ENCODE measurements around the gene INSR. TPM values are rescaled to one million over a fixed set of nuclear protein-coding genes. Genes with fewer than 3 reads are reported as not detected.

Gene INSR
- total RNA-seq, 1 donor from 2014 or later: 38.6 TPM

- Histone ChIP-seq H3K9ac (ENCODE audit: low read depth in 1 of 3, low read length in 3 of 3) (peak overlapping the region in 1 of 3 donors; percentile 16), H3K4me3 (ENCODE audit: low read length in 3 of 3) (no peak overlapping the region), H3K27me3 (ENCODE audit: control insufficient read depth in 3 of 3, insufficient read depth in 3 of 3, low read length in 3 of 3) (no peaks in the 10 kb centered on the region), H3K27ac (ENCODE audit: low read depth, low read length) (no peak overlapping the region), H3K36me3 (ENCODE audit: control insufficient read depth in 3 of 3, insufficient read depth in 3 of 3, low read length in 3 of 3) (no peaks in the 10 kb centered on the region), H3K9me3 (ENCODE audit: control insufficient read depth in 3 of 3, low read length in 3 of 3) (no peaks in the 10 kb centered on the region), H3K4me1 (ENCODE audit: control insufficient read depth in 3 of 3, insufficient read depth in 3 of 3, low read length in 3 of 3) (peaks cover 14 to 39% (median 28%) of the 10 kb centered on the region in 3 donors)
These were observed 34.1 kb downstream of the INSR start for GRCh38 chr19:7260161-7260560.

- no peak overlapping the region for H3K9ac ChIP-seq (ENCODE audit: low read depth in 1 of 3, low read length in 3 of 3)
- H3K27me3 ChIP-seq (ENCODE audit: control insufficient read depth in 3 of 3, insufficient read depth in 3 of 3, low read length in 3 of 3): no peaks in the 10 kb centered on the region
- H3K4me1 ChIP-seq (ENCODE audit: control insufficient read depth in 3 of 3, insufficient read depth in 3 of 3, low read length in 3 of 3): peaks cover 14 to 36% (median 28%) of the 10 kb centered on the region in 3 donors
- H3K36me3 ChIP-seq (ENCODE audit: control insufficient read depth in 3 of 3, insufficient read depth in 3 of 3, low read length in 3 of 3): no peaks in the 10 kb centered on the region
- no peak overlapping the region for H3K27ac ChIP-seq (ENCODE audit: low read depth, low read length)
- H3K9me3 ChIP-seq (ENCODE audit: control insufficient read depth in 3 of 3, low read length in 3 of 3): no peaks in the 10 kb centered on the region
- H3K4me3 ChIP-seq (ENCODE audit: low read length in 3 of 3): no peak overlapping the region
These were observed 35.3 kb downstream of the INSR start for GRCh38 chr19:7258840-7259395.

GRCh38 chr19:7258041-7258839, 36.0 kb downstream of the INSR start:
- Histone ChIP-seq H3K9ac (ENCODE audit: low read depth in 1 of 3, low read length in 3 of 3) (no peak overlapping the region), H3K4me3 (ENCODE audit: low read length in 3 of 3) (no peak overlapping the region), H3K27ac (ENCODE audit: low read depth, low read length) (no peak overlapping the region), H3K9me3 (ENCODE audit: control insufficient read depth in 3 of 3, low read length in 3 of 3) (no peaks in the 10 kb centered on the region), H3K4me1 (ENCODE audit: control insufficient read depth in 3 of 3, insufficient read depth in 3 of 3, low read length in 3 of 3) (peaks cover 14 to 33% (median 26%) of the 10 kb centered on the region in 3 donors), H3K36me3 (ENCODE audit: control insufficient read depth in 3 of 3, insufficient read depth in 3 of 3, low read length in 3 of 3) (no peaks in the 10 kb centered on the region), H3K27me3 (ENCODE audit: control insufficient read depth in 3 of 3, insufficient read depth in 3 of 3, low read length in 3 of 3) (no peaks in the 10 kb centered on the region)

GRCh38 chr19:7257148-7258040, 36.8 kb downstream of the INSR start:
- Histone ChIP-seq H3K4me3 (ENCODE audit: low read length in 3 of 3) (no peak overlapping the region), H3K9ac (ENCODE audit: low read depth in 1 of 3, low read length in 3 of 3) (no peak overlapping the region), H3K27me3 (ENCODE audit: control insufficient read depth in 3 of 3, insufficient read depth in 3 of 3, low read length in 3 of 3) (no peaks in the 10 kb centered on the region), H3K4me1 (ENCODE audit: control insufficient read depth in 3 of 3, insufficient read depth in 3 of 3, low read length in 3 of 3) (peaks cover 14 to 27% (median 19%) of the 10 kb centered on the region in 3 donors), H3K9me3 (ENCODE audit: control insufficient read depth in 3 of 3, low read length in 3 of 3) (no peaks in the 10 kb centered on the region), H3K27ac (ENCODE audit: low read depth, low read length) (no peak overlapping the region), H3K36me3 (ENCODE audit: control insufficient read depth in 3 of 3, insufficient read depth in 3 of 3, low read length in 3 of 3) (no peaks in the 10 kb centered on the region)

- Histone ChIP-seq H3K27ac (ENCODE audit: low read depth, low read length) (no peak overlapping the region), H3K27me3 (ENCODE audit: control insufficient read depth in 3 of 3, insufficient read depth in 3 of 3, low read length in 3 of 3) (no peaks in the 10 kb centered on the region), H3K36me3 (ENCODE audit: control insufficient read depth in 3 of 3, insufficient read depth in 3 of 3, low read length in 3 of 3) (no peaks in the 10 kb centered on the region), H3K4me3 (ENCODE audit: low read length in 3 of 3) (no peak overlapping the region), H3K9me3 (ENCODE audit: control insufficient read depth in 3 of 3, low read length in 3 of 3) (no peaks in the 10 kb centered on the region), H3K9ac (ENCODE audit: low read depth in 1 of 3, low read length in 3 of 3) (no peak overlapping the region), H3K4me1 (ENCODE audit: control insufficient read depth in 3 of 3, insufficient read depth in 3 of 3, low read length in 3 of 3) (peaks cover 10 to 15% (median 15%) of the 10 kb centered on the region in 3 donors)
These were observed 38.6 kb downstream of the INSR start for GRCh38 chr19:7255631-7256030.

- H3K9me3 ChIP-seq (ENCODE audit: control insufficient read depth in 3 of 3, low read length in 3 of 3): no peaks in the 10 kb centered on the region
- no peak overlapping the region for H3K27ac ChIP-seq (ENCODE audit: low read depth, low read length)
- H3K9ac ChIP-seq (ENCODE audit: low read depth in 1 of 3, low read length in 3 of 3): no peak overlapping the region
- H3K36me3 ChIP-seq (ENCODE audit: control insufficient read depth in 3 of 3, insufficient read depth in 3 of 3, low read length in 3 of 3): no peaks in the 10 kb centered on the region
- H3K4me3 ChIP-seq (ENCODE audit: low read length in 3 of 3): no peak overlapping the region
- H3K4me1 ChIP-seq (ENCODE audit: control insufficient read depth in 3 of 3, insufficient read depth in 3 of 3, low read length in 3 of 3): peaks cover 6 to 11% (median 10%) of the 10 kb centered on the region in 3 donors
- no peaks in the 10 kb centered on the region for H3K27me3 ChIP-seq (ENCODE audit: control insufficient read depth in 3 of 3, insufficient read depth in 3 of 3, low read length in 3 of 3)
These were observed 39.1 kb downstream of the INSR start for GRCh38 chr19:7255119-7255518.

- H3K4me1 ChIP-seq (ENCODE audit: control insufficient read depth in 3 of 3, insufficient read depth in 3 of 3, low read length in 3 of 3): peaks cover 4 to 9% (median 8%) of the 10 kb centered on the region in 3 donors
- no peaks in the 10 kb centered on the region for H3K27me3 ChIP-seq (ENCODE audit: control insufficient read depth in 3 of 3, insufficient read depth in 3 of 3, low read length in 3 of 3)
These were observed 39.6 kb downstream of the INSR start for GRCh38 chr19:7254590-7254989.

GRCh38 chr19:7252364-7252763, 41.9 kb downstream of the INSR start:
- no peaks in the 10 kb centered on the region for H3K27me3 ChIP-seq (ENCODE audit: control insufficient read depth in 3 of 3, insufficient read depth in 3 of 3, low read length in 3 of 3)
- H3K9me3 ChIP-seq (ENCODE audit: control insufficient read depth in 3 of 3, low read length in 3 of 3): no peaks in the 10 kb centered on the region
- no peak overlapping the region for H3K27ac ChIP-seq (ENCODE audit: low read depth, low read length)
- no peak overlapping the region for H3K4me3 ChIP-seq (ENCODE audit: low read length in 3 of 3)
- H3K36me3 ChIP-seq (ENCODE audit: control insufficient read depth in 3 of 3, insufficient read depth in 3 of 3, low read length in 3 of 3): no peaks in the 10 kb centered on the region
- H3K4me1 ChIP-seq (ENCODE audit: control insufficient read depth in 3 of 3, insufficient read depth in 3 of 3, low read length in 3 of 3): peaks cover 4 to 5% (median 5%) of the 10 kb centered on the region in 3 donors
- no peak overlapping the region for H3K9ac ChIP-seq (ENCODE audit: low read depth in 1 of 3, low read length in 3 of 3)

More at GRCh38 chr19:7254590-7254989, 39.6 kb downstream of the INSR start:
- Histone ChIP-seq H3K9ac (ENCODE audit: low read depth in 1 of 3, low read length in 3 of 3) (no peak overlapping the region), H3K9me3 (ENCODE audit: control insufficient read depth in 3 of 3, low read length in 3 of 3) (no peaks in the 10 kb centered on the region), H3K36me3 (ENCODE audit: control insufficient read depth in 3 of 3, insufficient read depth in 3 of 3, low read length in 3 of 3) (no peaks in the 10 kb centered on the region), H3K4me3 (ENCODE audit: low read length in 3 of 3) (no peak overlapping the region), H3K27ac (ENCODE audit: low read depth, low read length) (no peak overlapping the region)

- Histone ChIP-seq H3K4me1 (ENCODE audit: control insufficient read depth in 3 of 3, insufficient read depth in 3 of 3, low read length in 3 of 3) (peaks cover 4 to 5% (median 5%) of the 10 kb centered on the region in 3 donors), H3K36me3 (ENCODE audit: control insufficient read depth in 3 of 3, insufficient read depth in 3 of 3, low read length in 3 of 3) (no peaks in the 10 kb centered on the region), H3K27ac (ENCODE audit: low read depth, low read length) (no peak overlapping the region), H3K27me3 (ENCODE audit: control insufficient read depth in 3 of 3, insufficient read depth in 3 of 3, low read length in 3 of 3) (no peaks in the 10 kb centered on the region), H3K4me3 (ENCODE audit: low read length in 3 of 3) (no peak overlapping the region), H3K9ac (ENCODE audit: low read depth in 1 of 3, low read length in 3 of 3) (no peak overlapping the region), H3K9me3 (ENCODE audit: control insufficient read depth in 3 of 3, low read length in 3 of 3) (no peaks in the 10 kb centered on the region)
These were observed 42.7 kb downstream of the INSR start for GRCh38 chr19:7251494-7251893.
